GM12891 (cell line): ENCODE results near the gene RASGRP3.

Source experiments
- DNase-seq: peaks from one replicate; pipeline ENCODE4 v3.0.0; 2011; ENCODE audit warnings: low spot score; ENCODE audit not compliant: insufficient read length
- FAIRE-seq: peaks from 2 replicates; lab custom pipeline; 2011; peaks lifted over from hg19 to GRCh38; lab: Jason Lieb, UNC
- PAX5 ChIP-seq: IDR thresholded peaks from 2 replicates; pipeline ENCODE4 v1.6.1; 2011; ENCODE audit warnings: low read length, moderate library complexity, mild to moderate bottlenecking; ENCODE audit not compliant: insufficient read depth, severe bottlenecking
- POLR2A ChIP-seq: IDR thresholded peaks from 2 replicates; pipeline ENCODE4 v1.6.1; 2011; ENCODE audit warnings: low read depth, low read length, control low read depth
- POLR2AphosphoS5 ChIP-seq: IDR thresholded peaks from 2 replicates; pipeline ENCODE4 v1.6.1; 2011; ENCODE audit warnings: low read depth, low read length, control low read depth
- POU2F2 ChIP-seq: IDR thresholded peaks from 2 replicates; pipeline ENCODE4 v1.6.1; 2011; ENCODE audit warnings: low read depth, mild to moderate bottlenecking, control low read depth, low read length, moderate library complexity
- SPI1 ChIP-seq: IDR thresholded peaks from 2 replicates; pipeline ENCODE4 v1.6.1; 2011; ENCODE audit warnings: low read depth, low read length, control low read depth
- TAF1 ChIP-seq: IDR thresholded peaks from 2 replicates; pipeline ENCODE4 v1.6.1; 2011; ENCODE audit warnings: low read depth, low read length, control low read depth

The RASGRP3 gene

GRCh38 chr2:33518200-33518599 is 41.8 kb downstream of the RASGRP3 start:
- DNase-seq (no peak), FAIRE-seq (peak; percentile 31)
- TF ChIP-seq TAF1, result no peak

GRCh38 chr2:33518929-33519328 is 42.5 kb downstream of the RASGRP3 start:
- TF ChIP-seq TAF1 (no peak), PAX5 (no peak), POLR2AphosphoS5 (no peak), POLR2A (no peak), SPI1 (no peak), POU2F2 (no peak)
- DNase-seq, result no peak
- FAIRE-seq, result no peak

- no peak for DNase-seq
- no peak for TF ChIP-seq POU2F2
- no peak for TF ChIP-seq POLR2AphosphoS5
- no peak for TF ChIP-seq PAX5
- no peak for TF ChIP-seq TAF1
- no peak for TF ChIP-seq SPI1
- TF ChIP-seq POLR2A, result no peak
- no peak for FAIRE-seq
These were observed 45.4 kb downstream of the RASGRP3 start for GRCh38 chr2:33521791-33522281.

- no peak for DNase-seq
- TF ChIP-seq SPI1 (no peak), POLR2AphosphoS5 (no peak), PAX5 (no peak), POU2F2 (no peak), TAF1 (no peak), POLR2A (no peak)
- FAIRE-seq, result no peak
These were observed 46.1 kb downstream of the RASGRP3 start for GRCh38 chr2:33522576-33522975.

- TF ChIP-seq POLR2A (no peak), PAX5 (no peak), POU2F2 (no peak), POLR2AphosphoS5 (no peak), SPI1 (no peak)
- DNase-seq (no peak), FAIRE-seq (no peak)
These were observed 49.2 kb downstream of the RASGRP3 start for GRCh38 chr2:33525666-33526065.

GRCh38 chr2:33526132-33526531 is 49.7 kb downstream of the RASGRP3 start:
- FAIRE-seq (peak; percentile 20), DNase-seq (no peak)
- TF ChIP-seq SPI1, result no peak
- no peak for TF ChIP-seq TAF1
- no peak for TF ChIP-seq PAX5
- TF ChIP-seq POU2F2, result no peak
- TF ChIP-seq POLR2AphosphoS5, result no peak
- no peak for TF ChIP-seq POLR2A

- FAIRE-seq, result no peak
- no peak for TF ChIP-seq SPI1
- TF ChIP-seq PAX5, result no peak
- TF ChIP-seq POLR2AphosphoS5, result no peak
- no peak for TF ChIP-seq TAF1
- TF ChIP-seq POU2F2, result no peak
- no peak for TF ChIP-seq POLR2A
- DNase-seq, result no peak
These were observed 50.5 kb downstream of the RASGRP3 start for GRCh38 chr2:33526921-33527320.

- FAIRE-seq (peak; percentile 13), DNase-seq (no peak)
- TF ChIP-seq SPI1 (peak; percentile 68), POLR2AphosphoS5 (no peak), TAF1 (no peak), POU2F2 (no peak)
These were observed 52.0 kb downstream of the RASGRP3 start for GRCh38 chr2:33528441-33528950.

GRCh38 chr2:33529771-33530481 is 53.5 kb downstream of the RASGRP3 start:
- no peak for TF ChIP-seq TAF1
- 0 out of 2 replicates have a peak, but pooled peaks have one; percentile 13 for TF ChIP-seq SPI1
- FAIRE-seq, result peak; percentile 67
- no peak for DNase-seq

- DNase-seq, result no peak
- no peak for TF ChIP-seq PAX5
- TF ChIP-seq POLR2AphosphoS5, result peak; percentile 38; the same call in 1 of the 2 replicates
- peak; percentile 67 for TF ChIP-seq SPI1
- peak; percentile 66 for FAIRE-seq
These were observed 54.5 kb downstream of the RASGRP3 start for GRCh38 chr2:33530690-33531548.
